Calu3 (cell line): ENCODE data around the gene HOATZ. TPM values are rescaled to one million over a fixed set of nuclear protein-coding genes. Genes with fewer than 3 reads are reported as not detected.
A peak's percentile ranks its signal among the peaks of the same experiment; 100 is the strongest.

Experiments
- BruUV-seq: library from RNA; stranded (reverse); fragments of 400-500 nt; replicated peaks from 2 replicates; lab custom pipeline; 2021; lab: Mats Ljungman, UMichigan
- CTCF ChIA-PET: fragments of 300-600 bp; sonication (Branson Sonifier 250); formaldehyde crosslinking; loops from one replicate; lab custom pipeline; 2022; ENCODE audit warnings: antibody characterized with exemption; lab: Charles Lee
- DNase-seq: peaks from one replicate; pipeline ENCODE4 v3.0.0; 2022
- H3K27ac Mint-ChIP-seq: one replicate; pipeline ENCODE4 v1.8.0; 2022; ENCODE audit warnings: mixed read lengths; ENCODE audit not compliant: unreplicated experiment
- H3K27me3 Mint-ChIP-seq: one replicate; pipeline ENCODE4 v1.8.0; 2022; ENCODE audit warnings: mixed read lengths; ENCODE audit not compliant: unreplicated experiment
- H3K36me3 Mint-ChIP-seq: one replicate; pipeline ENCODE4 v1.8.0; 2022; ENCODE audit warnings: mild to moderate bottlenecking, moderate library complexity, mixed read lengths; ENCODE audit not compliant: insufficient read depth, unreplicated experiment
- H3K4me1 Mint-ChIP-seq: one replicate; pipeline ENCODE4 v1.8.0; 2022; ENCODE audit warnings: mild to moderate bottlenecking, low read depth, mixed read lengths; ENCODE audit not compliant: unreplicated experiment
- H3K4me3 Mint-ChIP-seq: one replicate; pipeline ENCODE4 v1.8.0; 2022; ENCODE audit warnings: mild to moderate bottlenecking, low read depth, moderate library complexity, mixed read lengths; ENCODE audit not compliant: unreplicated experiment
- H3K9me3 Mint-ChIP-seq: one replicate; pipeline ENCODE4 v1.8.0; 2022; ENCODE audit warnings: low read depth, mixed read lengths; ENCODE audit not compliant: unreplicated experiment
- intact Hi-C: fragments of 100-400 bp; cut with micrococcal nuclease; formaldehyde crosslinking; loops from one replicate; pipeline ENCODE4 v1.10.0; 2022; ENCODE audit not compliant: unreplicated experiment
- total RNA-seq: library from RNA; stranded (reverse); gene quantifications from 2 replicates; pipeline ENCODE4 v1.2.3, GENCODE V29; 2022
- TF ChIP-seq, protein P1 (sequence below): fragments of 200-600 bp; IDR thresholded peaks from one replicate; pipeline ENCODE4 v1.8.0; 2022; ENCODE audit warnings: antibody characterized with exemption; ENCODE audit not compliant: unreplicated experiment

The HOATZ gene
- total RNA-seq, 1 experiment from 2014 or later = not detected

DNA sequence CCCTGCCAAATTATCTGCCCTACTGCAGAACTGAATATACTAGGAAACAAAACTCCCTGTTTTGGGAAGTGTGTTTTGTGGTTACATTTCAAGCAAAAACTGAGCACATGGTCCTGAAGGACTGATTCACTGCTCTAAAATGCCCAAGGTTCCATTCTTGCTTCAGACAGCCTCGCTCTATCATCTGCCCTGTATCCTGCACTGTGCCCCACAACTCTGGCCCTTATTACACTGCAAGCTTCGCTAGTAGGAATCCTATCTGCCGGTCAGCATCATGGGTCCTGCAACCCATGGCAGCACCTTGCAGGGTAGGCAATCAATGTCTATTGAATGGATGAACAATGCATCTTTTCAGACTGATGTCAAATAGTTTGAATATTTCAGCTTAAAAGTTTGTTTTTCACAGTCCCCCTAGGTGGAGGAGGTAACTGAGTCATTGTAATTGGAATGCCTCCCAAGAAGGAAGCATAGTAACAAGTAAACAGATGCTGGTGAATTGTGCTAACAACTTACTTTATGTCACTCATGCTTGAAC is 47.3 kb downstream of the HOATZ start:
- no TSS peak for BruUV-seq
- CTCF ChIA-PET = interaction anchor here (1.3 kb wide), 1 partner anchor 107 kb away, joined by 3 read pairs; no protein-coding TSS in a partner anchor
- Mint-ChIP-seq H3K4me1 (peaks cover 26% of the 10 kb centered on the region), H3K9me3 (no peaks in the 10 kb centered on the region), H3K27me3 (no peaks in the 10 kb centered on the region), H3K27ac (peak overlapping the region; percentile 93), H3K36me3 (no peaks in the 10 kb centered on the region), H3K4me3 (no peak overlapping the region)
- DNase-seq = peak; percentile 47
- intact Hi-C loops = no loop called here
- TF ChIP-seq, protein P1, sequence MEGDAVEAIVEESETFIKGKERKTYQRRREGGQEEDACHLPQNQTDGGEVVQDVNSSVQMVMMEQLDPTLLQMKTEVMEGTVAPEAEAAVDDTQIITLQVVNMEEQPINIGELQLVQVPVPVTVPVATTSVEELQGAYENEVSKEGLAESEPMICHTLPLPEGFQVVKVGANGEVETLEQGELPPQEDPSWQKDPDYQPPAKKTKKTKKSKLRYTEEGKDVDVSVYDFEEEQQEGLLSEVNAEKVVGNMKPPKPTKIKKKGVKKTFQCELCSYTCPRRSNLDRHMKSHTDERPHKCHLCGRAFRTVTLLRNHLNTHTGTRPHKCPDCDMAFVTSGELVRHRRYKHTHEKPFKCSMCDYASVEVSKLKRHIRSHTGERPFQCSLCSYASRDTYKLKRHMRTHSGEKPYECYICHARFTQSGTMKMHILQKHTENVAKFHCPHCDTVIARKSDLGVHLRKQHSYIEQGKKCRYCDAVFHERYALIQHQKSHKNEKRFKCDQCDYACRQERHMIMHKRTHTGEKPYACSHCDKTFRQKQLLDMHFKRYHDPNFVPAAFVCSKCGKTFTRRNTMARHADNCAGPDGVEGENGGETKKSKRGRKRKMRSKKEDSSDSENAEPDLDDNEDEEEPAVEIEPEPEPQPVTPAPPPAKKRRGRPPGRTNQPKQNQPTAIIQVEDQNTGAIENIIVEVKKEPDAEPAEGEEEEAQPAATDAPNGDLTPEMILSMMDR = no peak

DNA sequence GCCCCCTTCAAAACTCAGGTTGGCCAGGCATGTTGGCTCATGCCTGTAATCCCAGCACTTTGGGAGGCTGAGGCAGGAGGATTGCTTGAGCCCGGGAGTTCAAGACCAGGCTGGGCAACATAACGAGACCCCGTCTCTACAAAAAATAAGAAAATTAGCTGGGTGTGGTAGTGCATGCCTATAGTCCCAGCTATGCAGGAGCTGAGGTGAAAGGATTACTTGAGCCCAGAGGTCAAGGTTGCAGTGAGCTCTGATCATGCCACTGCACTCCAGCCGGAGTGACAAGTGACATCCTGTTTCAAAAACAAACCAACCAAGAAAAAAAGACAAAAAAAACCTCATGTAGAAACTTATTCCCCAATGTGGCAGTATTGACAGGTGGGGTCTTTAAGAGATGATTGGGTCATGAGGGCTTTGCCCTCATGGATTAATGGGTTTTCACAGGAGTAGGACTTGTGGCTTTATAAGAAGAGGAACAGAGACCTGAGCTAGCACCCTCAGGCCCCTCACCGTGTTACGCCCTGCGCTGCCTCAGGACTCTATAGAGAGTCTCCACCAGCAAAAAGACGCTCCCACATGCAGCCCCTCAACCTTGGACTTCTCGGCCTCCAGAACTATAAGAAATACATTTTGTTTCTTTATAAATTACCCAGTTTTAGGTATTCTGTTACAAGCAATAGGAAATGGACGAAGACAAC is 48.3 kb downstream of the HOATZ start:
- no TSS peak for BruUV-seq
- CTCF ChIA-PET = no interaction called here
- Mint-ChIP-seq H3K4me3 (no peak overlapping the region), H3K9me3 (no peaks in the 10 kb centered on the region), H3K27ac (peak overlapping the region; percentile 93), H3K36me3 (no peaks in the 10 kb centered on the region), H3K27me3 (no peaks in the 10 kb centered on the region), H3K4me1 (peaks cover 26% of the 10 kb centered on the region)
- intact Hi-C loops = no loop called here
- TF ChIP-seq, protein P1 = no peak
- no peak for DNase-seq

DNA sequence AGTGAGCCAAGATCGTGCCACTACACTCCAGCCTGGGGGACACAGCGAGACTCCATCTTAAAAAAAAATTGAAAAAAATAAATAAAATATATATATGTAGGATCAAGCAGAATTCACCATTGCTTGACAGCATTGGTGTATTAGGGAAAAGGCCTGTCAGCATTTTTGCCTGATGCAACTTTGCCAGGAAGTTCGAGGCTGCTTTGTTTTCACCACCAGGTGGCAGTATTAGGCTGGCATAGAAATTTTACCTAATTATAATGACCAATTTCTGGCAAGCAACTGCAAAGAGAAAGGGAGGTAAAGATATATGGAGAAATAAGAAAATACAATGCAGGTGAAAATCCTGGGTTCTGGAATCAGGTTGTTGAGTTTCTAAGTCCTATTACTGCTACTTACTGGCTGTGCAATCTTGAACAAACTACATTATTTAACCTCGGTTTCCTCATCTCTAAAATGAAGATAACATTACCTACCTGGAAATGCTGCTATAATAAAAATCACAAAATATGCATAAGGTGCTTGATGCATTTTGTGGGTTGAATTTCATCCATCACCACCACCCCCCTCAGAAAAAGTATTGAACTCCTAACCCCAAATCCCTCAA is 50.6 kb downstream of the HOATZ start:
- H3K4me3 Mint-ChIP-seq = no peak overlapping the region
- H3K36me3 Mint-ChIP-seq = no peaks in the 10 kb centered on the region
- TF ChIP-seq, protein P1 = peak; percentile 52
- CTCF ChIA-PET = no interaction called here
- peak; percentile 67 for DNase-seq
- intact Hi-C loops = loop anchor here (1.0 kb wide), 1 partner anchor 276 kb away; no protein-coding TSS in a partner anchor
- no peaks in the 10 kb centered on the region for H3K27me3 Mint-ChIP-seq
- no TSS peak for BruUV-seq
- H3K4me1 Mint-ChIP-seq = peaks cover 26% of the 10 kb centered on the region
- H3K27ac Mint-ChIP-seq = no peak overlapping the region
- H3K9me3 Mint-ChIP-seq = no peaks in the 10 kb centered on the region

DNA sequence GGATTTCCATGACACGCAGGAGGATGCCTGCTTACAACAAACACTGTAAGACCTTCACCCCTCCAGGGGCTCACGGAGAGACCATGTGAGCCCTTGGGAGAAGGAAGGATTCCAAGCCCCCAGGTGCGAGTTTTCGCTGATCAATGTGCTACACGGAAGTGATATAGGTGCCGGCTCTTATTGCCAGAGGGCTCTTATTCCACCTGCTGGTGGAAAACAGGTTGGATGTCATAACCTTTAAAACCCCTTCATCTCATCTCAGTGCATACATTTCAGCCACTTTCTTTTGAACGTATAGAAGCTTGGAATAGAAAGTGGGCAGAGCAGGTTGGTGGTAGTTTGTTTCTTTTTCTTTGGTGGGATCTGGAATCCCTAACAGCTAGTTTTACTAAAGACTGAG is 51.7 kb downstream of the HOATZ start:
- Mint-ChIP-seq H3K27ac (no peak overlapping the region), H3K4me1 (peaks cover 25% of the 10 kb centered on the region), H3K9me3 (no peaks in the 10 kb centered on the region), H3K36me3 (no peaks in the 10 kb centered on the region), H3K4me3 (no peak overlapping the region), H3K27me3 (no peaks in the 10 kb centered on the region)
- no TSS peak for BruUV-seq
- intact Hi-C loops = loop anchor here (1.0 kb wide), 1 partner anchor 112 kb away; no protein-coding TSS in a partner anchor
- CTCF ChIA-PET = interaction anchor here (1.1 kb wide), 1 partner anchor 211 kb away, joined by 3 read pairs; no protein-coding TSS in a partner anchor
- TF ChIP-seq, protein P1 = no peak
- peak; percentile 20 for DNase-seq
